Stomach smooth muscle (tissue), 2 donors: ENCODE measurements around the gene RELCH.

Experiments
- H3K27ac ChIP-seq: one replicate; pipeline ENCODE4 v1.7.0; 2013; ENCODE audit warnings: mild to moderate bottlenecking, low read length, inconsistent platforms
- H3K27me3 ChIP-seq, 2 donors: one replicate each; pipeline ENCODE4 v1.7.0; 2013; ENCODE audit warnings: low read length in 2 of 2; ENCODE audit not compliant: insufficient read depth in 2 of 2, control insufficient read depth in 1 of 2
- H3K36me3 ChIP-seq, 2 donors: one replicate each; pipeline ENCODE4 v1.7.0; 2013; ENCODE audit warnings: low read length in 2 of 2; ENCODE audit not compliant: control insufficient read depth in 2 of 2, insufficient read depth in 2 of 2
- H3K4me1 ChIP-seq: one replicate; pipeline ENCODE4 v1.7.0; 2013; ENCODE audit warnings: low read length; ENCODE audit not compliant: control insufficient read depth, insufficient read depth
- H3K4me3 ChIP-seq, 2 donors: one replicate each; pipeline ENCODE4 v1.7.0; 2013; ENCODE audit warnings: low read length in 2 of 2
- H3K9ac ChIP-seq, 2 donors: one replicate each; pipeline ENCODE4 v1.7.0; 2013; ENCODE audit warnings: low read length in 2 of 2, mild to moderate bottlenecking in 1 of 2
- H3K9me3 ChIP-seq, 2 donors: one replicate each; pipeline ENCODE4 v1.7.0; 2013; ENCODE audit warnings: low read length in 2 of 2; ENCODE audit not compliant: control insufficient read depth in 2 of 2
- donor health status: healthy.
- donor health status: Pancreatic carcinoma.

Gene RELCH

GRCh38 chr18:62284637-62285036 is 97.6 kb downstream of the RELCH start:
- Histone ChIP-seq H3K4me1 (no peaks in the 10 kb centered on the region), H3K9me3 (no peaks in the 10 kb centered on the region), H3K4me3 (no peak overlapping the region), H3K36me3 (peaks cover 5 to 7% of the 10 kb centered on the region in 2 donors), H3K27me3 (no peaks in the 10 kb centered on the region), H3K9ac (no peak overlapping the region), H3K27ac (no peak overlapping the region)

GRCh38 chr18:62285281-62285680 is 98.2 kb downstream of the RELCH start:
- no peaks in the 10 kb centered on the region for H3K9me3 ChIP-seq
- peaks cover 2 to 4% of the 10 kb centered on the region in 2 donors for H3K36me3 ChIP-seq
- no peaks in the 10 kb centered on the region for H3K27me3 ChIP-seq
- no peak overlapping the region for H3K4me3 ChIP-seq
- H3K9ac ChIP-seq = no peak overlapping the region
- no peak overlapping the region for H3K27ac ChIP-seq
- no peaks in the 10 kb centered on the region for H3K4me1 ChIP-seq

- Histone ChIP-seq H3K4me1 (no peaks in the 10 kb centered on the region), H3K9ac (no peak overlapping the region), H3K27ac (no peak overlapping the region), H3K9me3 (no peaks in the 10 kb centered on the region), H3K4me3 (no peak overlapping the region), H3K27me3 (no peaks in the 10 kb centered on the region), H3K36me3 (peaks cover 8 to 19% of the 10 kb centered on the region in 2 donors)
Measured at GRCh38 chr18:62287781-62288664, 101.0 kb downstream of the RELCH start.

GRCh38 chr18:62288665-62289008 is 101.6 kb downstream of the RELCH start:
- H3K36me3 ChIP-seq = peaks cover 11 to 21% of the 10 kb centered on the region in 2 donors

GRCh38 chr18:62289047-62289446 is 102.0 kb downstream of the RELCH start:
- Histone ChIP-seq H3K9ac (no peak overlapping the region), H3K27me3 (no peaks in the 10 kb centered on the region), H3K4me1 (no peaks in the 10 kb centered on the region), H3K9me3 (no peaks in the 10 kb centered on the region), H3K36me3 (peaks cover 11 to 21% of the 10 kb centered on the region in 2 donors), H3K27ac (no peak overlapping the region), H3K4me3 (no peak overlapping the region)

More at GRCh38 chr18:62288665-62289008, 101.6 kb downstream of the RELCH start:
- no peaks in the 10 kb centered on the region for H3K27me3 ChIP-seq
- no peak overlapping the region for H3K9ac ChIP-seq
- no peak overlapping the region for H3K4me3 ChIP-seq
- H3K4me1 ChIP-seq = no peaks in the 10 kb centered on the region
- no peak overlapping the region for H3K27ac ChIP-seq
- H3K9me3 ChIP-seq = no peaks in the 10 kb centered on the region

- no peak overlapping the region for H3K4me3 ChIP-seq
- no peak overlapping the region for H3K9ac ChIP-seq
- no peak overlapping the region for H3K27ac ChIP-seq
- peaks cover 11 to 17% of the 10 kb centered on the region in 2 donors for H3K36me3 ChIP-seq
- H3K27me3 ChIP-seq = no peaks in the 10 kb centered on the region
- H3K4me1 ChIP-seq = no peaks in the 10 kb centered on the region
- H3K9me3 ChIP-seq = no peaks in the 10 kb centered on the region
Measured at GRCh38 chr18:62294073-62294472, 107.0 kb downstream of the RELCH start.

GRCh38 chr18:62300359-62300963 is 113.4 kb downstream of the RELCH start:
- no peaks in the 10 kb centered on the region for H3K4me1 ChIP-seq
- peaks cover 13 to 21% of the 10 kb centered on the region in 2 donors for H3K36me3 ChIP-seq
- no peak overlapping the region for H3K9ac ChIP-seq
- H3K27ac ChIP-seq = no peak overlapping the region
- H3K4me3 ChIP-seq = no peak overlapping the region
- H3K9me3 ChIP-seq = no peaks in the 10 kb centered on the region
- H3K27me3 ChIP-seq = no peaks in the 10 kb centered on the region

GRCh38 chr18:62301322-62301721 is 114.3 kb downstream of the RELCH start:
- no peaks in the 10 kb centered on the region for H3K4me1 ChIP-seq
- H3K27ac ChIP-seq = no peak overlapping the region
- H3K9me3 ChIP-seq = no peaks in the 10 kb centered on the region
- no peaks in the 10 kb centered on the region for H3K27me3 ChIP-seq
- no peak overlapping the region for H3K4me3 ChIP-seq
- peaks cover 13 to 21% of the 10 kb centered on the region in 2 donors for H3K36me3 ChIP-seq
- no peak overlapping the region for H3K9ac ChIP-seq

GRCh38 chr18:62312851-62313250 is 125.8 kb downstream of the RELCH start:
- no peaks in the 10 kb centered on the region for H3K9me3 ChIP-seq
- no peak overlapping the region for H3K4me3 ChIP-seq
- no peak overlapping the region for H3K27ac ChIP-seq
- H3K27me3 ChIP-seq = no peaks in the 10 kb centered on the region
- H3K36me3 ChIP-seq = peaks cover 0 to 3% of the 10 kb centered on the region in 2 donors
- H3K9ac ChIP-seq = no peak overlapping the region
- H3K4me1 ChIP-seq = no peaks in the 10 kb centered on the region

- Histone ChIP-seq H3K9ac (no peak overlapping the region), H3K27me3 (peaks cover 0 to under 1% of the 10 kb centered on the region in 2 donors), H3K27ac (no peak overlapping the region), H3K9me3 (no peaks in the 10 kb centered on the region), H3K4me1 (no peaks in the 10 kb centered on the region), H3K36me3 (no peaks in the 10 kb centered on the region), H3K4me3 (no peak overlapping the region)
Measured at GRCh38 chr18:62318228-62319180, 131.4 kb downstream of the RELCH start.
